Ureter (tissue), 1 donor: ENCODE data around the gene ATAD3C. TPM values are rescaled to one million over a fixed set of nuclear protein-coding genes. Genes with fewer than 3 reads are reported as not detected.
A peak's percentile ranks its signal among the peaks of the same experiment; 100 is the strongest.
"Not testable (repeated sequence)": the region's sequence is repeated elsewhere in the genome, so short reads cannot be mapped to it uniquely, and the experiment has no call there.

Experiments
- DNase-seq: peaks from one replicate; pipeline ENCODE4 v3.0.0-alpha.2; 2020; ENCODE audit warnings: low spot score
- total RNA-seq: library from RNA; stranded (reverse); gene quantifications from one replicate; pipeline ENCODE4 v1.2.4, GENCODE V29; 2023
- donor health status: DM: yes; HTN: yes; CAD: no.

ATAD3C gene
- total RNA-seq, 1 donor from 2014 or later = 8.0 TPM

GRCh38 chr1:1471389-1472052 lies 22.0 kb downstream of the ATAD3C start, which contains the start of gene ATAD3B:
ATAD3B (plus strand) TSS chr1:1471765; CDS start chr1:1471885, 120 bp downstream.
- peak; percentile 94 for DNase-seq

DNA sequence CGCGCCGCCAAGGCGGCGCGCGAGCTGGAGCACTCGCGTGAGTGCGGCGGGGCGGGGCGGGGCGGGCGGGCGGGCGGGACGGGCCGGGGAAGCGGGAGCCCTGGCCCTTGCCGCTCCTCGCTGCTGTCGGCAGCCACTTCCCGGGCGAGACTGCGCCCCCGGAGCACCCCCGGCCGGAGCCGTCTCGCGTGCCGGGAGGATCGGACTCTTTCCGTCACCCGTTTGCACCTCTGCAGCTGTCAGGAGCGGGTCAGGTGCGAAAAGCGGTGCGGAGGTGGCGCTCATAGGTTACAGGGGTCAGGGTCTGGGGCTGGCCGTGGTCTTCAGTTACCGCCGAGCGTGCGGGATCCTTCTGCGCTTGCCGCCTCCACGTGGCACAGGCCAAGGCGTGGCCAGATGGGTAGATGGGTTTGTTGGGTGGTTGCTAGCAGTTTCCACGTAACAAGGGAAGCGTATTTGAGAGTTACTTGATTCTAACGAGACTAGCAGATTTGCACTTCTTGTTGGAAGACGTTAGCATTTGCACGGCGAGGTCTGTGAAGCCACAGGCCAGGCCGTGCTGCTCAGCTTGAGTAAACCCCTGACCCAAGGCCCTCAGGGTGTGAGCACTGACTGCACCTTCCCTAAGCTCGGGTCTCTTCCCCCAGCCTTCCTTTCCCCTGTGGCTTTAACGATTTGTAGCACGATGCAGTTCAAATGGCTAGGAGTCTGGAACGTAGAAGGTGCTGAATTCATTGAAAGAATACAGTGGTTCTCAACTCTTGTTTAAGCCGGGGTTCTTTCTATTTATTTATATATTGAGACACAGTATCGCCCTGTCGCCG lies 22.8 kb downstream of the ATAD3C start:
- DNase-seq = not testable (repeated sequence)

DNA sequence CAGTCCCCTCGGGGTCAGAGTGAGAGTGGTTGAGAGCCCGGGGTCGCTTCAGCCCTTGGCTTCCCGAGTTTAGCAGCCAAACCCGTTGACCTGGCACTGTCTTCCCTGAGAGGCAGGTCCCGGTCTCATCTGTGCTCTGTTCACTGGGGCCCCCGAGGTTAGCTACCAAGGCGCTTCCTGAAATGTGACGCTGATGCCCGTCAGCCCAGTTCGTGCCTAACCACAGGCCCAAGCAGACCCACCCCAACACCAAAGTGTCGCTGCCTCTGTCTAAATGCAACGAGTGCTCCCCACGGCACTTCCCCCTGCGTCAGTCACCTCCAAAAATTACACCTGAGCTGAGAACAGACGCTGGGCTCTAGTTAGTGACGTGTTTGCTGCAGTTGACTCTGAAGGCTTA lies 26.5 kb downstream of the ATAD3C start:
- not testable (repeated sequence) for DNase-seq

GRCh38 chr1:1477206-1477605 lies 27.7 kb downstream of the ATAD3C start:
- no peak for DNase-seq

DNA sequence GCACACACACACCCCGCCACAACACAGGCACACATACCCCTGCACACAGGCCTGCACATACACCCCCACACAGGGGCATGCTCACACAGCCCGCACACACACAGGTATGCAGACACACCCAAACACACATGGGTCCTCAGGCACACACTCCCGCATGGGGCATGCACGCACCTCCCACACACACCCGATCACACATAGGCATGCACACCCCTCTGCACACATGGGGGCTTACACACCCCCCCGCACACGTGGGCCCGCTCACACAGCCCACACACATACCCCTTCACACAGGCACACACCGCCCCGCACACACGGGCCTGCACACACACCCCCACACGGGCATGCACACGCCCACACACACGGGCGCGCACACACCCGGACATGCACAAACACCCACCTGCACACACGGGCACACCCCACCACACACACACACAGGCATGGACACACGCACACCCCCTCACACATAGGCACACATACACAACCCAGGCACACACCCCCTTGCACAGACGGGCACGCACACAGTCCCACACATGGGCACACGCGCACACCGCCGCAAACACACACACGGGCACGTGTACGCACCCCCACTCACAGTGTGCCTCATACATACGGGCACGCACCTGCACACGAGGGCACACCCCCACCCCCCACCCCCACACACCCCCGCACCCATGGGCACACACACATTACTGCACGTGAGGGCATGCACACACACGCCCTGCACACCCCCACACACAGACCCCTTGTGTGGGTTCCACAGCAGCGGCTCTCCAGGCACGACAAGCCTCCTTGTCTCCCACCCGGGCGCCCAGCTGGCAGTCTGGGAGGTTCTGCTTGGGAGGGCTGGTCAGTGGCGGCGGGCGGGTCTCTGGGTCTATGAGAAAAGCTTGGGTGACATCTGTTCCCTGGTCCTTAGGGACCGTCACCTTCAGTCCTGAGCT lies 30.3 kb downstream of the ATAD3C start:
- no peak for DNase-seq

GRCh38 chr1:1480488-1480867 lies 31.0 kb downstream of the ATAD3C start:
- DNase-seq = not testable (repeated sequence)

DNA sequence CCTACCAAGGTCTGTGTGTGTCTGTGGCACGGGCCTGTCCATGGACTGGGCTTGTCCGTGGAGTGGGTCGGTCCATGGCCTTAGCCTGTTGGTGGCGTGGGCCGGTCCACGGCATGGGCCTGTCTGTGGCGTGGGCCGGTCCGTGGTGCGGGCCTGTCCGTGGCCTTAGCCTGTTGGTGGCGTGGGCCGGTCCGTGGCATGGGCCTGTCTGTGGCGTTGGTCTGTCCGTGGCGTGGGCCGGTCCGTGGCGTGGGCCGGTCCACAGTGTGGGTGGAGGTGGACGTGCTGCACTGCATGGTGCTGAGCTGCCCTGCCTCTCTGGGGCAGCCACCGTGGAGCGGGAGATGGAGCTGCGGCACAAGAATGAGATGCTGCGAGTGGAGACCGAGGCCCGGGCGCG lies 32.3 kb downstream of the ATAD3C start:
- not testable (repeated sequence) for DNase-seq

DNA sequence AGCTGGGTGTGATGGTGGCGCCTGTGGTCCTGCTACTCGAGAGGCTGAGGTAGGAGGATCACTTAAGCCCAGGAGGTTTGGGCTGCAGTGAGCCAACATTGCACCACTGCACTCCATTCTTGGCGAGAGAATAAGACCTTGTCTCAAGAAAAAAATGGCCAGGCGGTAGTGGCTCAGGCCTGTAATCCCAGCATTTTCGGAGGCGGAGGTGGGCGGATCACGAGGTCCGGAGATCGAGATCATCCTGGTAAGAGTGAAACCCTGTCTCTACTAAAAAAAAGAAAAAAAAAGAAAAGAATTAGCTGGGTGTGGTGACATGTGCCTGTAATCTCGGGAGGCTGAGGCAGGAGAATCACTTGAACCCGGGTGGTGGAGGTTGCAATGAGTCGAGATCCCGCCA lies 33.4 kb downstream of the ATAD3C start:
- DNase-seq = no peak

GRCh38 chr1:1483714-1484113 lies 34.2 kb downstream of the ATAD3C start:
- no peak for DNase-seq

- not testable (repeated sequence) for DNase-seq
Measured at GRCh38 chr1:1484976-1485750, 35.7 kb downstream of the ATAD3C start.

DNA sequence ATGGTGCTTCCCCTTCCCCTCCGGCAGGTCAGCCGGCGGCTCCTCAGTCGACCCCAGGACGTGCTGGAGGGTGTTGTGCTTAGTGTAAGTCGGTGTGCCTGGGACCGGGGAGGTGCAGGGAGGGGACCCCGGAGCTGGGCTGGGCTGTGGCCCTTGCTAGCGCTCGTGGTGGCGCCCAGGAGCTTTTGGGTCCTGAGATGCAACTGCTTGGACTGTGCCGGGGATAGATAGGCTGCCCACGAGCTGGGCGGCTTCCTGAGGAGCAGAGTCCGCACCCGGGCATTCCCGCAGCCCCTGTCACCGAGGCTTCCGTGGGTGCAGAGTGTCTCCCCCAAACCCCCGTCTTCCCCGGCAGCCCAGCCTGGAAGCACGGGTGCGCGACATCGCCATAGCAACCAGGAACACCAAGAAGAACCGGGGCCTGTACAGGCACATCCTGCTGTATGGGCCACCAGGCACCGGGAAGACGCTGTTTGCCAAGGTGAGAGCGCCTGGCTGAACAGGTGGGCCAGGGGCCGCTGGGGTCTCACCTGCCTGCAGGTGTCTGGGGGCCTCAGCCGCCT lies 36.3 kb downstream of the ATAD3C start:
- not testable (repeated sequence) for DNase-seq

- DNase-seq = no peak
Measured at GRCh38 chr1:1487701-1488100, 38.2 kb downstream of the ATAD3C start.

GRCh38 chr1:1489231-1489630 lies 39.7 kb downstream of the ATAD3C start:
- no peak for DNase-seq

- DNase-seq = no peak
Measured at GRCh38 chr1:1489861-1490260, 40.4 kb downstream of the ATAD3C start.

DNA sequence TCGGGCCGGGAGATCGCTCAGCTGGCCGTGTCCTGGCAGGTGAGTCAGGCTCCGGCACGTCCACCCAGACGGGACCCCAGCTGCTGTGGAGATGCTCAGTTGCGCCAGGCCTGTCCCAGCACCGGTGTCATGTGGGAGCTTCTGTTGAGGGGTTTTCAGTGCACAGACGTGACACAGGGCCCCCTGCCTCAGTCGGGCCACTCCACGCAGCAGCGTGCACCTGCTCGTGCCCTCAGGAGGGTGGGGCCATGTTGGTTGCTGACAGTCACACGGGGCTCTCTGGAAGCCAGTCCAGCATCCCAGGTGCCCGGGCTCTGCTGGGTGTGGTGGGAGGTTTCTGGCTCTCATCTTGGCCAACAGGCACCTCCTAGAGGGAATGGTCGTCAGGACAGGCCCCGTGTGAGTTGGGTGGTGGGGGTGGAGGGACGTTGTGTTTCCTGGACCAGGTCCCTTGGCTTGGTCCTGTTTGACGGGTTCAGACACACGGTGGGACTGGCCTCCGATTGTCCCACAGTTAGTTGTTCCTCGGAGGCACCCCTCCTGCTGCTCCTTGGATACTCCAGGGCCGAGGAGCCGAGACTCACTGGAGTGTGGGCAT lies 41.2 kb downstream of the ATAD3C start:
- DNase-seq = no peak

- no peak for DNase-seq
Measured at GRCh38 chr1:1491601-1492000, 42.1 kb downstream of the ATAD3C start.

GRCh38 chr1:1494311-1494710 lies 44.8 kb downstream of the ATAD3C start:
- not testable (repeated sequence) for DNase-seq

DNA sequence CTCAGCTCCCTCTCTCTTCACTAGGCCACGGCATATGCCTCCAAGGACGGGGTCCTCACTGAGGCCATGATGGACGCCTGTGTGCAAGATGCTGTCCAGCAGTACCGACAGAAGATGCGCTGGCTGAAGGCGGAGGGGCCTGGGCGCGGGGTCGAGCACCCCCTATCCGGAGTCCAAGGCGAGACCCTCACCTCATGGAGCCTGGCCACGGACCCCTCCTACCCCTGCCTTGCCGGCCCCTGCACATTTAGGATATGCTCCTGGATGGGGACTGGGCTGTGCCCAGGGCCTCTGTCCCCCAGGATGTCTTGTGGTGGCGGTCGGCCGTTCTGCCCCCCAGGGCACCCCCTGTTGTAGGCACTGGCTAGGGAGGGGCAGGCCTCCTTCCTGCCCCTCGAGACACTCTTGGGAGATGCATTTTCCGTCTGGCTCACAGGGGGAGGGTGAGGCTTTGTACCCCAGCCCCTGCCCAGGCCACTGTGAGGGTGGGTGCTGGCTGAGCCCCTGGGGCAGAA lies 46.0 kb downstream of the ATAD3C start:
- DNase-seq = not testable (repeated sequence)

DNA sequence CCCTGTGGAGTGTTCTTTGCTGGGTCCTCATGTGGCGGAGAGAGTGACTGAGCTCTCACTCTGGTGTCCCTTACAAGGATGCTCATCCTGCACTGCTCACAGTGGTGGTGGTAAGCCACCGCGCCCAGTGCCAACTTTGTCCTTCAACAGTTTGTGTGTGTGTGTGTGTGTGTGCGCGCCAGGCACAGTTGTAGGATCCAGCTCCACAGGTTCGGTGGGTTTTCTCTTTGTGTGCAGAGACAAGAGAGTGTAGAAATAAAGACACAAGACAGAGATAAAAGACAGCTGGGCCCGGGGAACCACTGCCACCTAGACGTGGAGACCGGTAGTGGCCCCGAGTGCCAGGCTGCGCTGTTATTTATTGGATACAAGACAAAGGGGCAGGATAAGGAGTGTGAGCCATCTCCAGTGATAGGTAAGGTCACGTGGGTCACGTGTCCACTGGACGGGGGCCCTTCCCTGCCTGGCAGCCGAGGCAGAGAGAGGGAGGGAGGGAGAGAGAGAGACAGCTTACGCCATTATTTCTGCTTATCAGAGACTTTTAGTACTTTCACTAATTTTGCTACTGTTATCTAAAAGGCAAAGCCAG lies 55.4 kb downstream of the ATAD3C start:
- DNase-seq = peak; percentile 74

GRCh38 chr1:1505366-1505798 lies 55.9 kb downstream of the ATAD3C start:
- not testable (repeated sequence) for DNase-seq
